HEK293 (cell line): ENCODE results near the gene PAPOLG.

Experiments used
- CTCF ChIA-PET: fragments of 350-600 bp; formaldehyde crosslinking; extraction: SDS; loops from one replicate; lab custom pipeline; 2021; ENCODE audit warnings: antibody characterized with exemption; lab: Yijun Ruan, JAX
- POLR2A ChIA-PET: fragments of 300-600 bp; formaldehyde crosslinking; extraction: SDS; loops from one replicate; lab custom pipeline; 2020; ENCODE audit warnings: antibody characterized with exemption, inconsistent platforms; lab: Yijun Ruan, JAX
- H3K27ac ChIP-seq: fragments of 200-500 bp; sonication (Bioruptor generic); 2 replicates; pipeline ENCODE4 v1.5.1; 2014; ENCODE audit warnings: low read depth, low read length, control low read depth, inconsistent platforms; ENCODE audit errors: extremely low read depth
- H3K36me3 ChIP-seq, 2 experiments: fragments of 200-500 bp in 1 of 2; sonication (Bioruptor generic) in 1 of 2; 1 replicate in 1 of 2; 2 replicates in 1 of 2; pipeline ENCODE4 v1.5.1; 2014 to 2017; ENCODE audit warnings: inconsistent platforms in 2 of 2, low read length in 2 of 2; ENCODE audit not compliant: control insufficient read depth in 2 of 2, insufficient read depth in 1 of 2
- H3K4me1 ChIP-seq: fragments of 200-500 bp; sonication (Bioruptor generic); 2 replicates; pipeline ENCODE4 v1.5.1; 2014; ENCODE audit warnings: mild to moderate bottlenecking, low read length, inconsistent platforms; ENCODE audit not compliant: control insufficient read depth, insufficient read depth
- H3K4me3 ChIP-seq: 2 replicates; pipeline ENCODE4 v1.5.1; 2011; ENCODE audit warnings: low read depth, mild to moderate bottlenecking, control low read depth, low read length, moderate library complexity
- H3K9me3 ChIP-seq: fragments of 200-500 bp; sonication (Bioruptor generic); 2 replicates; pipeline ENCODE4 v1.5.1; 2014; ENCODE audit warnings: low read depth, low read length, inconsistent platforms; ENCODE audit not compliant: control insufficient read depth, insufficient read depth
- GLIS1 ChIP-seq: fragments of 450-650 bp; formaldehyde crosslinking; IDR thresholded peaks from 2 replicates; pipeline ENCODE4 v1.5.1; 2016; ENCODE audit warnings: missing biosample characterization, missing genetic modification characterization
- KLF9 ChIP-seq: fragments of 450-650 bp; formaldehyde crosslinking; IDR thresholded peaks from 2 replicates; pipeline ENCODE4 v1.5.1; 2016; ENCODE audit warnings: missing biosample characterization, missing genetic modification characterization, low read depth
- REPIN1 ChIP-seq: fragments of 450-650 bp; formaldehyde crosslinking; IDR thresholded peaks from 2 replicates; pipeline ENCODE4 v1.5.1; 2017; ENCODE audit warnings: missing biosample characterization, missing genetic modification characterization, low read depth
- TRIM28 ChIP-seq: IDR thresholded peaks from 2 replicates; pipeline ENCODE4 v1.6.1; 2011; ENCODE audit warnings: low read length, control low read depth, borderline replicate concordance
- ZNF202 ChIP-seq: fragments of 450-650 bp; formaldehyde crosslinking; IDR thresholded peaks from 2 replicates; pipeline ENCODE4 v1.5.1; 2016; ENCODE audit warnings: missing biosample characterization, missing genetic modification characterization, borderline replicate concordance
- ZNF266 ChIP-seq: fragments of 450-650 bp; formaldehyde crosslinking; IDR thresholded peaks from 2 replicates; pipeline ENCODE4 v1.5.1; 2016; ENCODE audit warnings: missing biosample characterization, missing genetic modification characterization, low read depth
- ZNF292 ChIP-seq: fragments of 450-650 bp; formaldehyde crosslinking; IDR thresholded peaks from 2 replicates; pipeline ENCODE4 v1.5.1; 2016; ENCODE audit warnings: low read depth, missing biosample characterization, missing genetic modification characterization, borderline replicate concordance
- ZNF423 ChIP-seq: fragments of 450-650 bp; formaldehyde crosslinking; IDR thresholded peaks from 2 replicates; pipeline ENCODE4 v1.5.1; 2016; ENCODE audit warnings: missing biosample characterization, missing genetic modification characterization
- ZNF558 ChIP-seq: fragments of 450-650 bp; formaldehyde crosslinking; IDR thresholded peaks from 2 replicates; pipeline ENCODE4 v1.5.1; 2016; ENCODE audit warnings: missing biosample characterization, missing genetic modification characterization
- ZNF600 ChIP-seq: fragments of 450-650 bp; formaldehyde crosslinking; IDR thresholded peaks from 2 replicates; pipeline ENCODE4 v1.5.1; 2016; ENCODE audit warnings: missing biosample characterization, missing genetic modification characterization
- ZNF624 ChIP-seq: fragments of 450-650 bp; formaldehyde crosslinking; IDR thresholded peaks from 2 replicates; pipeline ENCODE4 v1.5.1; 2017; ENCODE audit warnings: missing biosample characterization, missing genetic modification characterization
- ZNF654 ChIP-seq: fragments of 450-650 bp; formaldehyde crosslinking; IDR thresholded peaks from 2 replicates; pipeline ENCODE4 v1.5.1; 2016; ENCODE audit warnings: low read depth, missing biosample characterization, missing genetic modification characterization
- ZNF670 ChIP-seq: fragments of 450-650 bp; formaldehyde crosslinking; IDR thresholded peaks from 2 replicates; pipeline ENCODE4 v1.5.1; 2016; ENCODE audit warnings: missing biosample characterization, missing genetic modification characterization, low read depth
- ZNF76 ChIP-seq: fragments of 450-650 bp; formaldehyde crosslinking; IDR thresholded peaks from 2 replicates; pipeline ENCODE4; 2016; ENCODE audit warnings: low read depth, missing biosample characterization, missing genetic modification characterization, borderline replicate concordance
- ZSCAN16 ChIP-seq: fragments of 450-650 bp; formaldehyde crosslinking; IDR thresholded peaks from 2 replicates; pipeline ENCODE4 v1.5.1; 2016; ENCODE audit warnings: missing biosample characterization, missing genetic modification characterization
- TF ChIP-seq, protein P1 (sequence below): fragments of 450-650 bp; formaldehyde crosslinking; IDR thresholded peaks from 2 replicates; pipeline ENCODE4 v1.5.1; 2016; ENCODE audit warnings: missing biosample characterization, missing genetic modification characterization
- TF ChIP-seq, protein P2 (sequence below): fragments of 450-650 bp; formaldehyde crosslinking; IDR thresholded peaks from 2 replicates; pipeline ENCODE4 v1.5.1; 2017; ENCODE audit warnings: missing biosample characterization, missing genetic modification characterization
- TF ChIP-seq, protein P3 (sequence below): fragments of 450-650 bp; formaldehyde crosslinking; IDR thresholded peaks from 2 replicates; pipeline ENCODE4 v1.5.1; 2016; ENCODE audit warnings: missing biosample characterization, missing genetic modification characterization
- TF ChIP-seq, protein P4 (sequence below): fragments of 450-650 bp; formaldehyde crosslinking; IDR thresholded peaks from 2 replicates; pipeline ENCODE4 v1.5.1; 2017; ENCODE audit warnings: missing biosample characterization, mild to moderate bottlenecking, missing genetic modification characterization, moderate library complexity
- TF ChIP-seq, protein P5 (sequence below): fragments of 450-650 bp; IDR thresholded peaks from 2 replicates; pipeline ENCODE4 v1.5.1; 2018; ENCODE audit warnings: missing biosample characterization, missing genetic modification characterization

PAPOLG gene

DNA sequence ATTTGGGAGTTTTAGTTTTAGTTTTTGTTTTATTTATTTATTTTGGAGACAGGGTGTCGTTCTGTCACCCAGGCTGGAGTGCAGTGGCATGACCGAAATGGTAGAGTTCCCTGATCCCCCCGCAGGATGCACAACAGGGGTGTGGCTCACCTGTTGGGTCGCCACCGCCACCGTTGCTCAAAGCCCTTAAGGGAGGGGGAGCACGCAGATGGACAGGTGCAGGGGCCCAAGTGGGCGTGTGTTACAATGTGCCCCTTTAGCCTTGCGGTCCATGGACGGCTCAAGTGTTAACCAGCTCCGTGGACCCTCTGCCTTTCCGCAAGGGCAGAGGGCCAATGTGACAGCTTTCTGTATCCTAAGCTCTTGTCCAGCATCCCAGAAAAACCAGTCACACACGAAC is 63.9 kb downstream of the PAPOLG start:
- POLR2A ChIA-PET: no interaction called here
- TF ChIP-seq TRIM28: no peak
- TF ChIP-seq ZNF266 (tag by site-specific recombination): no peak
- no peak for TF ChIP-seq ZNF624 (tag by site-specific recombination)
- no peak for TF ChIP-seq ZNF292 (tag by site-specific recombination)
- no peak for TF ChIP-seq REPIN1 (tag by site-specific recombination)
- no peak for TF ChIP-seq KLF9
- TF ChIP-seq ZSCAN16: no peak
- TF ChIP-seq, protein P1, sequence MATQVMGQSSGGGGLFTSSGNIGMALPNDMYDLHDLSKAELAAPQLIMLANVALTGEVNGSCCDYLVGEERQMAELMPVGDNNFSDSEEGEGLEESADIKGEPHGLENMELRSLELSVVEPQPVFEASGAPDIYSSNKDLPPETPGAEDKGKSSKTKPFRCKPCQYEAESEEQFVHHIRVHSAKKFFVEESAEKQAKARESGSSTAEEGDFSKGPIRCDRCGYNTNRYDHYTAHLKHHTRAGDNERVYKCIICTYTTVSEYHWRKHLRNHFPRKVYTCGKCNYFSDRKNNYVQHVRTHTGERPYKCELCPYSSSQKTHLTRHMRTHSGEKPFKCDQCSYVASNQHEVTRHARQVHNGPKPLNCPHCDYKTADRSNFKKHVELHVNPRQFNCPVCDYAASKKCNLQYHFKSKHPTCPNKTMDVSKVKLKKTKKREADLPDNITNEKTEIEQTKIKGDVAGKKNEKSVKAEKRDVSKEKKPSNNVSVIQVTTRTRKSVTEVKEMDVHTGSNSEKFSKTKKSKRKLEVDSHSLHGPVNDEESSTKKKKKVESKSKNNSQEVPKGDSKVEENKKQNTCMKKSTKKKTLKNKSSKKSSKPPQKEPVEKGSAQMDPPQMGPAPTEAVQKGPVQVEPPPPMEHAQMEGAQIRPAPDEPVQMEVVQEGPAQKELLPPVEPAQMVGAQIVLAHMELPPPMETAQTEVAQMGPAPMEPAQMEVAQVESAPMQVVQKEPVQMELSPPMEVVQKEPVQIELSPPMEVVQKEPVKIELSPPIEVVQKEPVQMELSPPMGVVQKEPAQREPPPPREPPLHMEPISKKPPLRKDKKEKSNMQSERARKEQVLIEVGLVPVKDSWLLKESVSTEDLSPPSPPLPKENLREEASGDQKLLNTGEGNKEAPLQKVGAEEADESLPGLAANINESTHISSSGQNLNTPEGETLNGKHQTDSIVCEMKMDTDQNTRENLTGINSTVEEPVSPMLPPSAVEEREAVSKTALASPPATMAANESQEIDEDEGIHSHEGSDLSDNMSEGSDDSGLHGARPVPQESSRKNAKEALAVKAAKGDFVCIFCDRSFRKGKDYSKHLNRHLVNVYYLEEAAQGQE: no peak
- no peak for TF ChIP-seq GLIS1 (tag by site-specific recombination)
- no peak for TF ChIP-seq ZNF76 (tag by site-specific recombination)
- TF ChIP-seq, protein P2, sequence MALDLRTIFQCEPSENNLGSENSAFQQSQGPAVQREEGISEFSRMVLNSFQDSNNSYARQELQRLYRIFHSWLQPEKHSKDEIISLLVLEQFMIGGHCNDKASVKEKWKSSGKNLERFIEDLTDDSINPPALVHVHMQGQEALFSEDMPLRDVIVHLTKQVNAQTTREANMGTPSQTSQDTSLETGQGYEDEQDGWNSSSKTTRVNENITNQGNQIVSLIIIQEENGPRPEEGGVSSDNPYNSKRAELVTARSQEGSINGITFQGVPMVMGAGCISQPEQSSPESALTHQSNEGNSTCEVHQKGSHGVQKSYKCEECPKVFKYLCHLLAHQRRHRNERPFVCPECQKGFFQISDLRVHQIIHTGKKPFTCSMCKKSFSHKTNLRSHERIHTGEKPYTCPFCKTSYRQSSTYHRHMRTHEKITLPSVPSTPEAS (tag by site-specific recombination): no peak
- TF ChIP-seq, protein P3, sequence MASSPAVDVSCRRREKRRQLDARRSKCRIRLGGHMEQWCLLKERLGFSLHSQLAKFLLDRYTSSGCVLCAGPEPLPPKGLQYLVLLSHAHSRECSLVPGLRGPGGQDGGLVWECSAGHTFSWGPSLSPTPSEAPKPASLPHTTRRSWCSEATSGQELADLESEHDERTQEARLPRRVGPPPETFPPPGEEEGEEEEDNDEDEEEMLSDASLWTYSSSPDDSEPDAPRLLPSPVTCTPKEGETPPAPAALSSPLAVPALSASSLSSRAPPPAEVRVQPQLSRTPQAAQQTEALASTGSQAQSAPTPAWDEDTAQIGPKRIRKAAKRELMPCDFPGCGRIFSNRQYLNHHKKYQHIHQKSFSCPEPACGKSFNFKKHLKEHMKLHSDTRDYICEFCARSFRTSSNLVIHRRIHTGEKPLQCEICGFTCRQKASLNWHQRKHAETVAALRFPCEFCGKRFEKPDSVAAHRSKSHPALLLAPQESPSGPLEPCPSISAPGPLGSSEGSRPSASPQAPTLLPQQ (tag by site-specific recombination): no peak
- no peak for TF ChIP-seq ZNF600 (tag by site-specific recombination)
- TF ChIP-seq ZNF670 (tag by site-specific recombination): no peak
- no peak for TF ChIP-seq ZNF558 (tag by site-specific recombination)
- TF ChIP-seq, protein P4, sequence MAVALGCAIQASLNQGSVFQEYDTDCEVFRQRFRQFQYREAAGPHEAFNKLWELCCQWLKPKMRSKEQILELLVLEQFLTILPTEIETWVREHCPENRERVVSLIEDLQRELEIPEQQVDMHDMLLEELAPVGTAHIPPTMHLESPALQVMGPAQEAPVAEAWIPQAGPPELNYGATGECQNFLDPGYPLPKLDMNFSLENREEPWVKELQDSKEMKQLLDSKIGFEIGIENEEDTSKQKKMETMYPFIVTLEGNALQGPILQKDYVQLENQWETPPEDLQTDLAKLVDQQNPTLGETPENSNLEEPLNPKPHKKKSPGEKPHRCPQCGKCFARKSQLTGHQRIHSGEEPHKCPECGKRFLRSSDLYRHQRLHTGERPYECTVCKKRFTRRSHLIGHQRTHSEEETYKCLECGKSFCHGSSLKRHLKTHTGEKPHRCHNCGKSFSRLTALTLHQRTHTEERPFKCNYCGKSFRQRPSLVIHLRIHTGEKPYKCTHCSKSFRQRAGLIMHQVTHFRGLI (tag by site-specific recombination): no peak
- CTCF ChIA-PET: interaction anchor here (0.6 kb wide), 3 partner anchors 14 to 200 kb away, joined by 3 read pairs; no protein-coding TSS in a partner anchor
- Histone ChIP-seq H3K9me3 (no peaks in the 10 kb centered on the region), H3K4me3 (no peak overlapping the region), H3K36me3 (no peaks in the 10 kb centered on the region), H3K27ac (no peak overlapping the region), H3K4me1 (no peaks in the 10 kb centered on the region)

DNA sequence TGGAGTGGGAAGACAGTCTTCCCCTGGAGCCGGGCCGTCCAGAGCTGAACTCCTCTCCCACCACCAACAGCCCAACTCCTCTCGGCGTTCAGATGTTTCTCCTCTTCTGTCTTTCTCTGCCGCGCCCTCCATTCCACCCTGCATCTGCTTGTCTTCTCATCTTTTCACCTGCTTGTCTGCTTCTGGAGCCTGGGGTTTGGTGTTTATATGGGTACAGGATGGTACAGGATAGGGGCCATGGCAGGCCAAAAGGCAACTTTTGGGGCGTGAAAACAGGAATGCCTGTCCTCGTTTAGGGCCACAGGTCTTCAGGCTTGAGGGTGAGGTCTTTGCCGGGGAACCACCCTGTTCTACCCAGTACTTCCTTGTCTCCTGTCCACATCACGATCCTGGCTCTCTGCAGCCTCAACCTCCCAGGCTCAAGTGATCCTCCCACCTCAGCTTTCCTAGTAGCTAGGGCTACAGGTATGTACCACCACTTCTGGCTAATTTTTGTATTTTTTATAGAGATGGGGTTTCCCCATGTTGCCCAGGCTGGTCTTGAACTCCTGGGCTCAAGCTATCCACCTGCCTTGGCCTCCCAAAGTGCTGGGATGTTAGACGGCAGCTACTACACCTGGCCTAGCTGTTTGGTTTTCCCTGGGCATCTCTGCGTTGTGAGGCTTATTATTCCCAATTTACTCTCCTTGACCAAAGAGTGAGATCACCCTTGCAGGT is 64.5 kb downstream of the PAPOLG start:
- no peaks in the 10 kb centered on the region for H3K36me3 ChIP-seq
- TF ChIP-seq, protein P5, sequence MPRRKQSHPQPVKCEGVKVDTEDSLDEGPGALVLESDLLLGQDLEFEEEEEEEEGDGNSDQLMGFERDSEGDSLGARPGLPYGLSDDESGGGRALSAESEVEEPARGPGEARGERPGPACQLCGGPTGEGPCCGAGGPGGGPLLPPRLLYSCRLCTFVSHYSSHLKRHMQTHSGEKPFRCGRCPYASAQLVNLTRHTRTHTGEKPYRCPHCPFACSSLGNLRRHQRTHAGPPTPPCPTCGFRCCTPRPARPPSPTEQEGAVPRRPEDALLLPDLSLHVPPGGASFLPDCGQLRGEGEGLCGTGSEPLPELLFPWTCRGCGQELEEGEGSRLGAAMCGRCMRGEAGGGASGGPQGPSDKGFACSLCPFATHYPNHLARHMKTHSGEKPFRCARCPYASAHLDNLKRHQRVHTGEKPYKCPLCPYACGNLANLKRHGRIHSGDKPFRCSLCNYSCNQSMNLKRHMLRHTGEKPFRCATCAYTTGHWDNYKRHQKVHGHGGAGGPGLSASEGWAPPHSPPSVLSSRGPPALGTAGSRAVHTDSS (tag by site-specific recombination): no peak
- TF ChIP-seq ZNF654 (tag by site-specific recombination) (no peak), ZNF423 (tag by site-specific recombination) (no peak), ZNF202 (tag by site-specific recombination) (no peak)
- TF ChIP-seq, all 188 proteins: peak for 0
- no peak overlapping the region for H3K27ac ChIP-seq
- H3K4me1 ChIP-seq: no peaks in the 10 kb centered on the region
- H3K4me3 ChIP-seq: no peak overlapping the region
- no peaks in the 10 kb centered on the region for H3K9me3 ChIP-seq
- ChIA-PET POLR2A (no interaction called here), CTCF (interaction anchor here (0.6 kb wide), 1 partner anchor 199 kb away, joined by 3 read pairs; no protein-coding TSS in a partner anchor)
